WERI-Rb-1 (cell line): ENCODE results near the gene SRD5A1.

ENCODE experiments used
- DNase-seq: peaks from one replicate; pipeline ENCODE4 v3.0.0-alpha.2; 2020
- H3K27ac ChIP-seq: fragments of 250-450 bp; sonication (Bioruptor Pico); 2 replicates; pipeline ENCODE4 v1.5.1; 2020; ENCODE audit warnings: mild to moderate bottlenecking, moderate library complexity
- H3K27me3 ChIP-seq: fragments of 250-450 bp; sonication (Bioruptor Pico); 2 replicates; pipeline ENCODE4 v1.5.1; 2021; ENCODE audit warnings: mild to moderate bottlenecking, low read depth, moderate library complexity; ENCODE audit not compliant: insufficient read depth, severe bottlenecking
- H3K36me3 ChIP-seq: fragments of 250-450 bp; sonication (Bioruptor Pico); 2 replicates; pipeline ENCODE4 v1.5.1; 2020; ENCODE audit warnings: mild to moderate bottlenecking, moderate library complexity
- H3K4me3 ChIP-seq: 2 replicates; pipeline ENCODE4 v1.5.1; 2011; ENCODE audit warnings: low read depth, mild to moderate bottlenecking, control low read depth, low read length
- H3K9me3 ChIP-seq: fragments of 250-450 bp; sonication (Bioruptor Pico); 2 replicates; pipeline ENCODE4 v1.5.1; 2021; ENCODE audit warnings: mild to moderate bottlenecking, moderate library complexity; ENCODE audit not compliant: severe bottlenecking
- TF ChIP-seq, protein P1 (sequence below): IDR thresholded peaks from 2 replicates; pipeline ENCODE4 v1.5.1; 2011; ENCODE audit warnings: low read depth, mild to moderate bottlenecking, control low read depth, inconsistent platforms, low read length

The SRD5A1 gene

GRCh38 chr5:6714226-6715041 is 81.2 kb downstream of the SRD5A1 start:
- Histone ChIP-seq H3K9me3 (no peaks in the 10 kb centered on the region), H3K27me3 (no peaks in the 10 kb centered on the region), H3K27ac (peak overlapping the region; percentile 49), H3K4me3 (peak overlapping the region; percentile 81), H3K36me3 (peaks cover 41% of the 10 kb centered on the region)
- no peak for DNase-seq
- TF ChIP-seq, protein P1, sequence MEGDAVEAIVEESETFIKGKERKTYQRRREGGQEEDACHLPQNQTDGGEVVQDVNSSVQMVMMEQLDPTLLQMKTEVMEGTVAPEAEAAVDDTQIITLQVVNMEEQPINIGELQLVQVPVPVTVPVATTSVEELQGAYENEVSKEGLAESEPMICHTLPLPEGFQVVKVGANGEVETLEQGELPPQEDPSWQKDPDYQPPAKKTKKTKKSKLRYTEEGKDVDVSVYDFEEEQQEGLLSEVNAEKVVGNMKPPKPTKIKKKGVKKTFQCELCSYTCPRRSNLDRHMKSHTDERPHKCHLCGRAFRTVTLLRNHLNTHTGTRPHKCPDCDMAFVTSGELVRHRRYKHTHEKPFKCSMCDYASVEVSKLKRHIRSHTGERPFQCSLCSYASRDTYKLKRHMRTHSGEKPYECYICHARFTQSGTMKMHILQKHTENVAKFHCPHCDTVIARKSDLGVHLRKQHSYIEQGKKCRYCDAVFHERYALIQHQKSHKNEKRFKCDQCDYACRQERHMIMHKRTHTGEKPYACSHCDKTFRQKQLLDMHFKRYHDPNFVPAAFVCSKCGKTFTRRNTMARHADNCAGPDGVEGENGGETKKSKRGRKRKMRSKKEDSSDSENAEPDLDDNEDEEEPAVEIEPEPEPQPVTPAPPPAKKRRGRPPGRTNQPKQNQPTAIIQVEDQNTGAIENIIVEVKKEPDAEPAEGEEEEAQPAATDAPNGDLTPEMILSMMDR: no peak

GRCh38 chr5:6715271-6715670 is 82.0 kb downstream of the SRD5A1 start:
- TF ChIP-seq, protein P1: no peak
- DNase-seq: no peak
- H3K27ac ChIP-seq: no peak overlapping the region
- H3K4me3 ChIP-seq: peak overlapping the region; percentile 81
- no peaks in the 10 kb centered on the region for H3K27me3 ChIP-seq
- H3K9me3 ChIP-seq: no peaks in the 10 kb centered on the region
- peaks cover 49% of the 10 kb centered on the region for H3K36me3 ChIP-seq

DNA sequence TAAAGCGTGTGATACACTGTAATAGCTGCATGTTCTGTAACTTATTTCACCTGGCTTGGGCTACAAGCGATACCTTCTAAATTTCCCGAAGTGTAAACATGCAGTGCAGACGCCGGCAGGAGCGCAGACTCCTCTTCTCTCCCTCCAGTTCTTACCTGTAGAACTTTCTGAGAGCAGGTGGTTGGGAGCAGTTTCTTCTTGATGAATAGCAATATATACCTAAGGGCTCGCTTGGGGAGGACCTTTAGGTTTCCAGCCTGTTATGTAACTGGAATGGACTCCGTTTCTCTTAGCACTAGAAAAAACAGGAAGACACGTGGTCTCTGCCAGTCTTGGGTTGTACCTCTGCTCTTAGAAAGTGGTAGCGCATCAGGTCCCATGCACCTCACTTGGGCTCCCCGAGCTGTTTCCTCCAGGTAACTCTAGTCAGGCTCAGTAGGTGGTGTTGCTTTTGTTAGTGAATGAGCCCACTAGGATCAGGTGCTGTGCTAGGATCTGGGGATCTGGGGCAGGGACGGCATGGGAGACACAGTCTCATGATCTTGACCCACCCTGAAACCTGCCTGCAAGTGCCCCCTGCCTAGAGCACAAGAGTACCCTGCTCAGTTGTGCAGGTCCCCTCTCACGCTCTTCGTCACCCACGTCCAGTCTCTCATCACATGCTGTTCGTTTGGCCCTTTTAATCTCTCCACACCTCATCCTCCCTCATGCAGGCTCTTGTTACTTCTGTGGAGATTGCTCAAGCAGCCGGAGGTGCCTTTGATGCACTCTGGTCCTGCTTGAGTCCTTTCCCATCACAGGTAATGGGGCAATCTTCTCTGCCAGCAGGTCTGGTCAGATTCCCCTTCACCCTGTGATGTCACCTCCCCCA is 82.8 kb downstream of the SRD5A1 start:
- peak overlapping the region; percentile 81 for H3K4me3 ChIP-seq
- no peak overlapping the region for H3K27ac ChIP-seq
- H3K9me3 ChIP-seq: no peaks in the 10 kb centered on the region
- no peak for DNase-seq
- peaks cover 54% of the 10 kb centered on the region for H3K36me3 ChIP-seq
- TF ChIP-seq, protein P1: no peak
- H3K27me3 ChIP-seq: no peaks in the 10 kb centered on the region

DNA sequence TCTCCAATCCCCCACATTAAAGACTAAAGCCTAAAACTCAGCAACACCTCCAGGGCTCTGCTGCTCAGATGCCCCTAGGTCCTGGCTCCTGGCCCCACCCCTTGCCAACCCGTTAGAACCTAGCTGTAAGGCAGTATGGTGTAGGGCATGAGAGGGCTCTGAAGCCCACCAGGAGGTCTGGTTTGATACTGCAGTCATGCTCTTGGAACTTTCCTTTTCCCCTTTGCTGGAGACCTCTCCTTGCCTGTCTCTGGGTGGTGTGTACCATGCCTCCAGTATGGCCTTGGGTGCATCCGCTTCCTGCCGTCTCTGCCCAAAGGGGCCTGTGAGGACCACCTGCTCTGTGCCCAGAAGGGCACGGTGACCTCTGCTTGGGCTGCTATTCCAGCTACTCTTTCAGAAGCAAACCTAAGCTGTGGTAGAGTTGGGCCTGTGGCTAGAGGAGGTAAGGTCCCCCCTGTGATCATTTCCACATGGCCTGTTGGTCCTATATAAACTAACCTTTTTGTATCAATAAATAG is 83.4 kb downstream of the SRD5A1 start:
- H3K4me3 ChIP-seq: no peak overlapping the region
- no peak for DNase-seq
- no peaks in the 10 kb centered on the region for H3K9me3 ChIP-seq
- H3K27me3 ChIP-seq: no peaks in the 10 kb centered on the region
- H3K27ac ChIP-seq: no peak overlapping the region
- H3K36me3 ChIP-seq: peaks cover 56% of the 10 kb centered on the region
- TF ChIP-seq, protein P1: no peak

DNA sequence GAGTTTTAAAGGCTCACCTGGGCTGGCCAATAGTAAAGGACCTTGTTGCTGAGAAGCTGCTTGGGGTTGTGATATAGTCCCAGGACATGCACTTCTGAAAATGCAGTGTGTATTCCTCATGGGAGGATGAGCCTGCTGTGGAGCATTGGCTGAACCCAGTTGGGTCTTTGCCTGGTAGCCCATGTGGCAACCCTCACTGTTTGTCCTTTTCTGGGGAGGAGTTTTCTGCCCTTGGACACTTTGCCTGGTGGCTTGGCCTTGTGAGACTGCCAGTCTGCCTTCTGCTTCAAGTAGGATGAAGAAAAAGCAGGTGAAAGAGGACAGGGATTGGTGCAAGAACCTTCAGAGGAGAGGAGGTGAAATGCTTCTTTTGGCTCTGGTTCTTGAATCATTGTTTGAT is 84.0 kb downstream of the SRD5A1 start:
- H3K4me3 ChIP-seq: no peak overlapping the region
- no peaks in the 10 kb centered on the region for H3K9me3 ChIP-seq
- DNase-seq: no peak
- no peak overlapping the region for H3K27ac ChIP-seq
- H3K36me3 ChIP-seq: peaks cover 58% of the 10 kb centered on the region
- TF ChIP-seq, protein P1: no peak
- no peaks in the 10 kb centered on the region for H3K27me3 ChIP-seq
